IMR-90 (cell line): ENCODE results near the gene PLA2G4C. TPM values are rescaled to one million over a fixed set of nuclear protein-coding genes. Genes with fewer than 3 reads are reported as not detected.

ENCODE experiments used
- ATAC-seq: fragments of 200-7000 bp; cut with Tn5 transposase; 2 replicates; pipeline ENCODE4 v1.9.1; 2020; ENCODE audit warnings: low read depth, mild to moderate bottlenecking, moderate library complexity
- BruUV-seq: library from RNA; stranded (reverse); fragments of 400-500 nt; replicated peaks from 2 replicates; lab custom pipeline; 2021; lab: Mats Ljungman, UMichigan
- CTCF ChIA-PET: fragments of 300-600 bp; formaldehyde crosslinking; extraction: SDS; loops from one replicate; lab custom pipeline; 2021; ENCODE audit warnings: antibody characterized with exemption; lab: Yijun Ruan, JAX
- POLR2A ChIA-PET: fragments of 300-600 bp; sonication (Branson Sonifier 250); formaldehyde crosslinking; loops from one replicate; lab custom pipeline; 2022; ENCODE audit warnings: antibody characterized with exemption; ENCODE audit not compliant: unreplicated experiment; lab: Charles Lee
- DNase-seq: peaks from one replicate; pipeline ENCODE4 v3.0.0; 2013
- H2AFZ ChIP-seq: replicated peaks from 2 replicates; pipeline ENCODE3; 2013; ENCODE audit warnings: low read length, mild to moderate bottlenecking; ENCODE audit not compliant: poor library complexity
- H2AK5ac ChIP-seq: 2 replicates; pipeline ENCODE4 v1.6.1; 2013; ENCODE audit warnings: low read depth, low read length, inconsistent platforms
- H2AK9ac ChIP-seq: replicated peaks from 2 replicates; pipeline ENCODE3; 2013; ENCODE audit warnings: mild to moderate bottlenecking, low read depth, low read length, moderate library complexity; ENCODE audit not compliant: poor library complexity
- H2BK120ac ChIP-seq: 2 replicates; pipeline ENCODE4 v1.6.1; 2013; ENCODE audit warnings: low read depth, low read length, inconsistent platforms
- H2BK15ac ChIP-seq: 3 replicates; pipeline ENCODE4 v1.6.1; 2013; ENCODE audit warnings: low read depth, low read length, inconsistent platforms
- H2BK20ac ChIP-seq: 2 replicates; pipeline ENCODE4 v1.6.1; 2013; ENCODE audit warnings: low read depth, mild to moderate bottlenecking, inconsistent platforms, low read length, moderate library complexity
- H2BK5ac ChIP-seq: 2 replicates; pipeline ENCODE4 v1.6.1; 2013; ENCODE audit warnings: mild to moderate bottlenecking, low read depth, low read length, inconsistent platforms; ENCODE audit not compliant: poor library complexity, severe bottlenecking
- H3K14ac ChIP-seq: replicated peaks from 2 replicates; pipeline ENCODE4 v1.6.1; 2013; ENCODE audit warnings: low read depth, low read length, inconsistent platforms
- H3K18ac ChIP-seq: 2 replicates; pipeline ENCODE4 v1.6.1; 2013; ENCODE audit warnings: low read depth, low read length, control low read depth
- H3K23ac ChIP-seq: 2 replicates; pipeline ENCODE4 v1.6.1; 2013; ENCODE audit warnings: low read depth, low read length, inconsistent platforms
- H3K27ac ChIP-seq: 2 replicates; pipeline ENCODE4 v1.5.1; 2013; ENCODE audit warnings: mild to moderate bottlenecking, control low read depth, low read length; ENCODE audit not compliant: insufficient read depth
- H3K27me3 ChIP-seq: 2 replicates; pipeline ENCODE4 v1.6.1; 2013; ENCODE audit warnings: low read length; ENCODE audit not compliant: control insufficient read depth, insufficient read depth
- H3K36me3 ChIP-seq: 2 replicates; pipeline ENCODE4 v1.6.1; 2013; ENCODE audit warnings: low read length, mixed read lengths; ENCODE audit not compliant: control insufficient read depth, insufficient read depth
- H3K4ac ChIP-seq: 2 replicates; pipeline ENCODE4 v1.6.1; 2013; ENCODE audit warnings: low read depth, low read length, inconsistent platforms
- H3K4me1 ChIP-seq: 2 replicates; pipeline ENCODE4 v1.6.1; 2013; ENCODE audit warnings: low read length, mixed read lengths; ENCODE audit not compliant: control insufficient read depth, insufficient read depth
- H3K4me2 ChIP-seq: 2 replicates; pipeline ENCODE4 v1.6.1; 2013; ENCODE audit warnings: low read depth, mild to moderate bottlenecking, control low read depth, low read length, moderate library complexity
- H3K4me3 ChIP-seq: 2 replicates; pipeline ENCODE4 v1.5.1; 2013; ENCODE audit warnings: low read depth, mild to moderate bottlenecking, control low read depth, low read length, moderate library complexity; ENCODE audit not compliant: insufficient read depth
- H3K56ac ChIP-seq: 2 replicates; pipeline ENCODE4 v1.6.1; 2013; ENCODE audit warnings: low read length, inconsistent platforms; ENCODE audit not compliant: insufficient read depth; ENCODE audit errors: extremely low read depth
- H3K79me1 ChIP-seq, 2 experiments: 2 replicates each; pipeline ENCODE4 v1.6.1; 2013; ENCODE audit warnings: low read length in 2 of 2, inconsistent platforms in 1 of 2, low read depth in 1 of 2
- H3K9ac ChIP-seq: 2 replicates; pipeline ENCODE4 v1.6.1; 2013; ENCODE audit warnings: low read depth, low read length, control low read depth
- H3K9me1 ChIP-seq: 2 replicates; pipeline ENCODE4 v1.6.1; 2013; ENCODE audit warnings: low read length, inconsistent platforms; ENCODE audit not compliant: insufficient read depth
- H3K9me3 ChIP-seq: 2 replicates; pipeline ENCODE4 v1.6.1; 2013; ENCODE audit warnings: low read length; ENCODE audit not compliant: control insufficient read depth, insufficient read depth
- H4K20me1 ChIP-seq: 2 replicates; pipeline ENCODE4 v1.6.1; 2013; ENCODE audit warnings: low read length, inconsistent platforms; ENCODE audit not compliant: insufficient read depth
- H4K5ac ChIP-seq: 2 replicates; pipeline ENCODE4 v1.6.1; 2013; ENCODE audit warnings: mild to moderate bottlenecking, low read depth, low read length, control low read depth
- H4K8ac ChIP-seq, 2 experiments: 2 replicates each; pipeline ENCODE4 v1.6.1; 2013; ENCODE audit warnings: low read depth in 2 of 2, low read length in 2 of 2, control low read depth in 1 of 2, inconsistent platforms in 1 of 2
- H4K91ac ChIP-seq: 2 replicates; pipeline ENCODE4 v1.6.1; 2013; ENCODE audit warnings: low read depth, low read length, inconsistent platforms; ENCODE audit not compliant: insufficient read depth
- BHLHE40 ChIP-seq: fragments of 150-350 bp; IDR thresholded peaks from 2 replicates; pipeline ENCODE4 v1.6.1; 2016; ENCODE audit warnings: mild to moderate bottlenecking, low read depth, low read length
- CEBPB ChIP-seq: IDR thresholded peaks from 2 replicates; pipeline ENCODE4 v1.6.1; 2012; ENCODE audit warnings: low read depth, low read length, improper control_type of control experiment
- CHD1 ChIP-seq: IDR thresholded peaks from 2 replicates; pipeline ENCODE4 v1.6.1; 2012; ENCODE audit warnings: low read depth, low read length, improper control_type of control experiment
- ELK1 ChIP-seq: fragments of 150-350 bp; IDR thresholded peaks from 2 replicates; pipeline ENCODE4 v1.6.1; 2016; ENCODE audit warnings: low read depth, mild to moderate bottlenecking, low read length, moderate library complexity, borderline replicate concordance
- FOS ChIP-seq: fragments of 150-350 bp; IDR thresholded peaks from 2 replicates; pipeline ENCODE4 v1.6.1; 2016; ENCODE audit warnings: low read depth, low read length
- MAFK ChIP-seq: IDR thresholded peaks from 2 replicates; pipeline ENCODE4 v1.6.1; 2012; ENCODE audit warnings: low read depth, low read length, improper control_type of control experiment
- MAZ ChIP-seq: IDR thresholded peaks from 2 replicates; pipeline ENCODE4 v1.6.1; 2012; ENCODE audit warnings: low read depth, mild to moderate bottlenecking, low read length, improper control_type of control experiment, moderate library complexity, borderline replicate concordance
- MXI1 ChIP-seq: IDR thresholded peaks from 2 replicates; pipeline ENCODE4 v1.6.1; 2012; ENCODE audit warnings: low read depth, mild to moderate bottlenecking, low read length, moderate library complexity, borderline replicate concordance
- NFE2L2 ChIP-seq: fragments of 150-350 bp; IDR thresholded peaks from 2 replicates; pipeline ENCODE4 v1.6.1; 2016; ENCODE audit warnings: low read depth, mild to moderate bottlenecking, low read length
- POLR2A ChIP-seq: IDR thresholded peaks from 2 replicates; pipeline ENCODE4 v1.6.1; 2012; ENCODE audit warnings: mild to moderate bottlenecking, low read depth, low read length
- RAD21 ChIP-seq: IDR thresholded peaks from 2 replicates; pipeline ENCODE4 v1.6.1; 2012; ENCODE audit warnings: low read length, improper control_type of control experiment
- RCOR1 ChIP-seq: IDR thresholded peaks from 2 replicates; pipeline ENCODE4 v1.6.1; 2012; ENCODE audit warnings: mild to moderate bottlenecking, low read length, improper control_type of control experiment; ENCODE audit not compliant: insufficient replicate concordance
- RFX5 ChIP-seq: IDR thresholded peaks from 2 replicates; pipeline ENCODE4 v1.8.0; 2012; ENCODE audit warnings: low read depth, mild to moderate bottlenecking, low read length, moderate library complexity
- SMC3 ChIP-seq: fragments of 150-350 bp; IDR thresholded peaks from 2 replicates; pipeline ENCODE4 v1.6.1; 2016; ENCODE audit warnings: low read depth, mild to moderate bottlenecking, antibody characterized with exemption, low read length, moderate library complexity
- WGBS, 2 experiments: methylation state at CpG; one replicate each; pipeline versions ENCODE4 v1.1.5 to v1.1.7; 2013; ENCODE audit warnings: missing lambda C conversion rate in 2 of 2; ENCODE audit not compliant: insufficient read length in 1 of 2; ENCODE audit errors: extremely low coverage in 2 of 2; 5-methylcytosine and 5-hydroxymethylcytosine counted together
- dilution Hi-C: fragments of 300-500 bp; cut with HindIII; formaldehyde crosslinking; loops from one replicate; pipeline ENCODE4 v1.14.3; 2018; ENCODE audit warnings: low sequenced_read_pairs; ENCODE audit not compliant: unreplicated experiment
- in situ Hi-C: fragments of 300-500 bp; cut with MboI; formaldehyde crosslinking; loops from 3 replicates; pipeline ENCODE4 v1.14.3; 2019; ENCODE audit warnings: low sequenced_read_pairs, inconsistent platforms, mixed read lengths
- intact Hi-C: fragments of 100-400 bp; cut with micrococcal nuclease; formaldehyde crosslinking; loops from 2 replicates; pipeline ENCODE4 v1.10.0; 2022
- polyA plus RNA-seq, 3 experiments: library from polyadenylated mRNA; depleted of rRNA; stranded (reverse); fragments of >200 nt; gene quantifications; 2 replicates each; pipeline ENCODE4 v1.2.3, GENCODE V29; 2012; ENCODE audit warnings: low replicate concordance in 1 of 3
- total RNA-seq: library from RNA; depleted of rRNA; stranded (reverse); fragments of >200 nt; gene quantifications from 2 replicates; pipeline ENCODE4 v1.2.3, GENCODE V29; 2012
- TF ChIP-seq, protein P1 (sequence below): conservative IDR thresholded peaks from 2 replicates; pipeline ENCODE4 v1.5.1; 2012; ENCODE audit warnings: mild to moderate bottlenecking, low read depth, low read length, improper control_type of control experiment
- TF ChIP-seq, protein P2 (sequence below): fragments of 150-350 bp; IDR thresholded peaks from 2 replicates; pipeline ENCODE4 v1.6.1; 2017; ENCODE audit warnings: mild to moderate bottlenecking, antibody characterized with exemption, low read length, low read depth

PLA2G4C gene
- total and polyA plus RNA-seq, 2 of the 4 experiments (the other 2 are of a cell fraction): 4.3 to 5.7 TPM

DNA sequence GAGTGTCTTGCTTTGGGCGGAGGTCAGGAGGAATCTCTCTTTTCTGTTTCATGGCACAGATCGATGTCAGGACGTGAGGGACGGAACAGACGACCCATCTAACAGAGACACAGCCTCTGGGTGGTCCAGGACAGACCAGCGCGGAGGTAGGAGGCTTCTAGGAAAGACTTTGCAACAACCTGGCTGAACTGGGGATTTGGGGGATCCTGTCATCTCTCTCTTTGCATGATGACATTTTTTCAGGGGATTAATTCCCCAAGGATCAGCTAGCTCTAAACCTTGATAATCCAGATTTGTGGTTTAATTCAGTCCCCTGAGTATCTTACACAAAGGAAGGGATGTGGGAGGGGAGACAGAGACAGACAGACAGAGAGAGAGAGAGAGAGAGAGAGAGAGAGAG, 81.2 kb downstream of the PLA2G4C start:
- CTCF ChIA-PET: interaction anchor here (1.4 kb wide), 1 partner anchor 16 kb away, joined by 3 read pairs; no protein-coding TSS in a partner anchor
- 44% methylated on average over 3 of the region's 7 CpGs; no CpG with 5 or more reads in 1 of the 2 experiments for WGBS, 2 experiments
- DNase-seq: no peak

More for the DNA sequence above, 81.2 kb downstream of the PLA2G4C start:
- no peak overlapping the region for H2AK5ac ChIP-seq
- no peak overlapping the region for H3K27ac ChIP-seq
- no peaks in the 10 kb centered on the region for H3K9me3 ChIP-seq
- no TSS peak for BruUV-seq
- no peak overlapping the region for H2BK5ac ChIP-seq
- no peak overlapping the region for H3K4me2 ChIP-seq
- no peak overlapping the region for H3K14ac ChIP-seq
- H2BK15ac ChIP-seq: no peak overlapping the region
- no peaks in the 10 kb centered on the region for H3K9me1 ChIP-seq
- H2BK20ac ChIP-seq: no peak overlapping the region
- H4K5ac ChIP-seq: no peak overlapping the region
- H4K91ac ChIP-seq: no peak overlapping the region
- H3K4me1 ChIP-seq: no peaks in the 10 kb centered on the region
- no peaks in the 10 kb centered on the region for H3K36me3 ChIP-seq
- no peak overlapping the region for H3K4ac ChIP-seq
- intact Hi-C loops (no loop called here), dilution Hi-C loops (no loop called here), in situ Hi-C loops (no loop called here)
- H4K20me1 ChIP-seq: no peaks in the 10 kb centered on the region
- H3K27me3 ChIP-seq: peaks cover 2% of the 10 kb centered on the region
- H3K18ac ChIP-seq: no peak overlapping the region
- H3K4me3 ChIP-seq: no peak overlapping the region
- H3K9ac ChIP-seq: no peak overlapping the region
- H3K23ac ChIP-seq: no peak overlapping the region
- H3K79me1 ChIP-seq: no peaks in the 10 kb centered on the region
- no peak for ATAC-seq
- no peak overlapping the region for H2AFZ ChIP-seq
- no peak overlapping the region for H2AK9ac ChIP-seq
- no peak overlapping the region for H4K8ac ChIP-seq
- POLR2A ChIA-PET: no interaction called here
- H3K56ac ChIP-seq: no peak overlapping the region
- TF ChIP-seq RFX5 (no peak), RCOR1 (no peak), CHD1 (no peak), SMC3 (no peak), CEBPB (no peak), BHLHE40 (no peak), FOS (no peak), MXI1 (no peak), MAZ (no peak), MAFK (no peak), ELK1 (no peak), POLR2A (no peak), RAD21 (no peak), NFE2L2 (no peak)
- TF ChIP-seq, protein P1, sequence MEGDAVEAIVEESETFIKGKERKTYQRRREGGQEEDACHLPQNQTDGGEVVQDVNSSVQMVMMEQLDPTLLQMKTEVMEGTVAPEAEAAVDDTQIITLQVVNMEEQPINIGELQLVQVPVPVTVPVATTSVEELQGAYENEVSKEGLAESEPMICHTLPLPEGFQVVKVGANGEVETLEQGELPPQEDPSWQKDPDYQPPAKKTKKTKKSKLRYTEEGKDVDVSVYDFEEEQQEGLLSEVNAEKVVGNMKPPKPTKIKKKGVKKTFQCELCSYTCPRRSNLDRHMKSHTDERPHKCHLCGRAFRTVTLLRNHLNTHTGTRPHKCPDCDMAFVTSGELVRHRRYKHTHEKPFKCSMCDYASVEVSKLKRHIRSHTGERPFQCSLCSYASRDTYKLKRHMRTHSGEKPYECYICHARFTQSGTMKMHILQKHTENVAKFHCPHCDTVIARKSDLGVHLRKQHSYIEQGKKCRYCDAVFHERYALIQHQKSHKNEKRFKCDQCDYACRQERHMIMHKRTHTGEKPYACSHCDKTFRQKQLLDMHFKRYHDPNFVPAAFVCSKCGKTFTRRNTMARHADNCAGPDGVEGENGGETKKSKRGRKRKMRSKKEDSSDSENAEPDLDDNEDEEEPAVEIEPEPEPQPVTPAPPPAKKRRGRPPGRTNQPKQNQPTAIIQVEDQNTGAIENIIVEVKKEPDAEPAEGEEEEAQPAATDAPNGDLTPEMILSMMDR: no peak
- TF ChIP-seq, protein P2, sequence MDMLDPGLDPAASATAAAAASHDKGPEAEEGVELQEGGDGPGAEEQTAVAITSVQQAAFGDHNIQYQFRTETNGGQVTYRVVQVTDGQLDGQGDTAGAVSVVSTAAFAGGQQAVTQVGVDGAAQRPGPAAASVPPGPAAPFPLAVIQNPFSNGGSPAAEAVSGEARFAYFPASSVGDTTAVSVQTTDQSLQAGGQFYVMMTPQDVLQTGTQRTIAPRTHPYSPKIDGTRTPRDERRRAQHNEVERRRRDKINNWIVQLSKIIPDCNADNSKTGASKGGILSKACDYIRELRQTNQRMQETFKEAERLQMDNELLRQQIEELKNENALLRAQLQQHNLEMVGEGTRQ: no peak
- H2BK120ac ChIP-seq: no peak overlapping the region
